SH-SY5Y (cell line): ENCODE results near the gene PRR15L.

Experiments
- GATA2 ChIP-seq: IDR thresholded peaks from 2 replicates; pipeline ENCODE4 v1.6.1; 2011; ENCODE audit warnings: mild to moderate bottlenecking, low read depth, low read length
- GATA3 ChIP-seq: IDR thresholded peaks from 2 replicates; pipeline ENCODE4 v1.6.1; 2011; ENCODE audit warnings: low read depth, mild to moderate bottlenecking, low read length, moderate library complexity

- TF ChIP-seq GATA2 (no peak), GATA3 (no peak)
Measured at GRCh38 chr17:47927821-47928400, 29.8 kb downstream of the PRR15L start.
